NCI-H2107 (cell line): ENCODE data around the gene DBP.
"Not testable (repeated sequence)": the region's sequence is repeated elsewhere in the genome, so short reads cannot be mapped to it uniquely, and the experiment has no call there.

Source experiments
- DNase-seq: peaks from one replicate; lab custom pipeline; 2025; lab: John Stamatoyannopoulos, UW

Gene DBP

DNA sequence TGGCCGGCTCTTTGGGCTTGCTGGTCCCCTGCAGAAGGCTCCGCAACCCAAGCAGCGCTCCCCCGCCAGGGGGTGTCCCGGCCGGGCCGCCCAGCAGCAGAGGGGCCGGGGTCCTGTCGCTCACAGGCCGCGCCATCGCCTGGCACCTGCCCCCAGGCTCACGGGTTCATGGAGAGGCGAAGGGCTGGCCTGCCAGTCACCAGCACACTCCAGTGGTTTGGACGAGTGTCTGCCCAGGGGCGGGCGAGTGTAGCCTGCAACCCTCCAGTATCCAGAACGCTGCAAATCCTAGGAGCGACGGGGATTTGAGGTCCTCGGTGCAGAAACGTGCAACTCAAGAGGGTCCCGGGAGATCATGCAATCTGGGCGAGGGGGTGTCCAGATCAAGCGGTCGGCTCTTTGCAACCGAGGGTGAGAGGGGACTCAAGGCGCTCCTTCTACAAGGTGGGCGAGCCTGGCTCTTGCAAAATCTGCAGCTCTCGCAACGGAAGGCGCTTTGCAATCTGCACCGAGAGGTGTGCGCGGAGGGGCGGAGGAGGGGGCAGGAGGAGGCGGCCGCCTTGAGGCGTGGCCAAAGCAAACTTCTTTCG, at the start of gene DBP:
TSS of gene DBP (minus strand) at position 521 of the 590 bp plus-strand sequence. CDS start at position 136, 385 bp downstream.
- DNase-seq, result no peak

- not testable (repeated sequence) for DNase-seq
These were observed 49.5 kb upstream of the DBP start for GRCh38 chr19:48686637-48687036.

DNA sequence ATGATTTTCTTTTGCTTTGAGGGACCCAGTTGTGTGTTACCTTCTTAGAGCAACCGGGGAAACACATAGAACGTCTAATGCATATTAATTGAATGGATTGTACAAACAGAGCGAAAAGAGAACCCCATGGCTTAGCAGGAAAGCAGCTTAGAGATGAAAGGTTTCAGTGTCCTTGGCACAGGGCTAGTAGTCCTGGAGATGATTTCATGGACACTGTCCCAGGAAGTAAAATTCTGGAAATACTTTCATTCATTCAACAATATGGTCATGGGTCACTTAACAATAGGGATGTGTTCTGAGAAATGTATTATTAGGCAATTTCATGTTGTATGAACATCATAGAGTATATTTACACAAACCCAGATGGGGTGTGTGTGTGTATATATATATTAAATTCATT, 48.9 kb upstream of the DBP start:
- no peak for DNase-seq

DNA sequence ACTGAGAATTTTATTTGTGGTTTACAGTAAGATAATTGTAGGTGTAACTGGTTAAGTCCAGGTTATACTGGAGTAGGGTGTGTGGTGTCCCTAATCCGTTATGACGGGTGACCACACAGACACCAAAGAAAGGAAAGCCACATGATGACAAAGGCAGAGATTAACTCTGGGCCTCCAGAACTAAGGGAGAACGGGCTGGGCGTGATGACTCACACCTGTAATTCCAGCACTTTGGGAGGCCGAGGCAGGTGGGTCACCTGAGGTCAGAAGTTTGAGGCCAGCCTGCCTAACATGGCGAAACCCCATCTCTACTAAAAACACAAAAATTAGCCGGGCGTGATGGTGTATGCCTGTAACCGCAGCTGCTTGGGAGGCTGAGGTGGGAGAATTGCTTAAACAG, 48.4 kb upstream of the DBP start:
- no peak for DNase-seq

DNA sequence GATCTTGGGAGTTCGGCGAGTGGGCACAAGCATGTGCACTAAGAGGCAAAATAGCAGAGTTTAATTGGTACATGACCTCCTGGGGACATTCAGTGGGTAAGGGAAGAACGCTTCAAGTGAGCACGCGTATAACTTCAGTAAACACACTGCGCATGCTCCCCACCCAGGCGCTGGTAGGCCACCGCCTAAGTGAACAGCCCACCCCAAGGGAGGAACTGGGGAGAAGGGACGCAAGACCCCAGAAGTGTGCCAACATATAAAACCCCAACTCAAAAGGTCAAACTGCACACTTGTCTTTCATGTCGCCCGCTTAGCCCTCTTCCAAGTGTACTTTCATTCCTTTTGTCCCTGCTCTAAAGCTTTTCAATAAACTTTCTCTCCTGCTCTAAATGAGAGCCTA, 46.2 kb upstream of the DBP start:
- DNase-seq, result no peak

DNA sequence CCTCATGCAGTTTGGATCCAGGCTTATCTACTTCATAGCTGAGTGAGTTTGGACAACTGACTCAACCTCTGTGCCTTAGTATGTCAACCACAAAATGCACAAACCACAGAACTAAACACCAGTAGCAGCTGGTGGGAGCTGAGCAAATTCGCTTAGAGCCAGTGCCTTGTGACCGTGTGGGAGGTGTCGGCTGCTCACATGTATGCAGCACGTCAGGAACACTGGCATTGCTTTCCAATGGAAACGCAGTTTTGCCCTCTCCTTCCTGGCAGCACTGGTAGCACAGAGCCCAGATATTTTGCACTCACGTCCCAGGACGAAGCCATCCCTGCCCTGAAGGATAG, 43.9 kb upstream of the DBP start:
- DNase-seq, result peak; percentile 75

- no peak for DNase-seq
These were observed 43.4 kb upstream of the DBP start for GRCh38 chr19:48680436-48681126.

DNA sequence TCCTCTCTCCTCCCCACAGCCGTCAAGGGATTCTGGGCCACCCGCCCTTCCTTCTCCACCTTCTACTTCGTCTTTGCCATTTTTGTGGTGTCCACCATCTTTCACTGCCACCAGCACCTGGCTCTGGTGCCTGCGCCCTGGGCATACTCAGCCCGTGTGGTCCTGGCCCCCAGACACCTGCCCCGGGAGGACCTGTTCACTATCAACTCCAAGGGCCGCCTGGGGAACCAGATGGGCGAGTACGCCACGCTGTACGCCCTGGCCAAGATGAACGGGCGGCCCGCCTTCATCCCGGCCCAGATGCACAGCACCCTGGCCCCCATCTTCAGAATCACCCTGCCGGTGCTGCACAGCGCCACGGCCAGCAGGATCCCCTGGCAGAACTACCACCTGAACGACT, 42.8 kb upstream of the DBP start:
- not testable (repeated sequence) for DNase-seq

DNA sequence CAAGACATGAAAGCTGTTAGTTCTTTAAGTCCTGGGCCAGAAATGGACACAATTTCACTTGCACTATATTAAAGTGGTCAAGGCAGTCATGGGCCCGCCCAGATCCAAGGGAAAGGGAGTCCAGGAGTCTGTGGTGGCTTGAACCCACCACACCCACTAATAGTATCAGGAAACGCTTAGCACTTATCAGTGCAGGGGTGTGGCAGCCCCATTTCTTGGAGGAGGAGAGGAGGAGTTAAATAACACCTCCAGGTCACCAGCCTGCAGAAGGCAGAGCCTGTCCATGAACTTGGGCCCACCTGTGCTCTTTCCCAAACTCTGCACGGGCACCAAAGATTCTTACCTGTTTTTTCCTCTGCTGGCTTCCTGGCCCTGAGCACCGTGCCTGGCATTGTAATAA, 41.0 kb upstream of the DBP start:
- DNase-seq, result no peak

- DNase-seq, result no peak
These were observed 39.7 kb upstream of the DBP start for GRCh38 chr19:48676887-48677286.

DNA sequence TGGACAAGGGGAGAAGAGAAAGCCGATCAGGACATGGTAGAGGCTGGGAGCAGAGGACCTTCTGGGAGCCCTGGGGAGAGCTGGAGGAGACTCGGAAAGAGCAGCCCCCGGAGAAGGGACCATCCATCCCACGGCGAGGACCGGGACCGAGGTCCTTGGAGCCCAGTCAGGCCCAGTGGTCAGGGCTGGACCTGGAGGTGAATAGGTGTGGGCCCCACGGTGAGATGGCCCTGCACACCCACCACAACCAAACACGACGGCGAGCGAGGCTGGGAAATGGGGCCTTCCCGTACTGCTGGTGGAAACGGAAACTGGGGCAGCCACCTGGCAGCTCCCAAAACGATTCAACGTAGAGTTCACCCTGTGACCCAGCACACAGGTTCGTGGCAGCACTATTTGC, 39.3 kb upstream of the DBP start:
- no peak for DNase-seq

- DNase-seq, result peak; percentile 61
These were observed 38.0 kb upstream of the DBP start for GRCh38 chr19:48674921-48675824.

DNA sequence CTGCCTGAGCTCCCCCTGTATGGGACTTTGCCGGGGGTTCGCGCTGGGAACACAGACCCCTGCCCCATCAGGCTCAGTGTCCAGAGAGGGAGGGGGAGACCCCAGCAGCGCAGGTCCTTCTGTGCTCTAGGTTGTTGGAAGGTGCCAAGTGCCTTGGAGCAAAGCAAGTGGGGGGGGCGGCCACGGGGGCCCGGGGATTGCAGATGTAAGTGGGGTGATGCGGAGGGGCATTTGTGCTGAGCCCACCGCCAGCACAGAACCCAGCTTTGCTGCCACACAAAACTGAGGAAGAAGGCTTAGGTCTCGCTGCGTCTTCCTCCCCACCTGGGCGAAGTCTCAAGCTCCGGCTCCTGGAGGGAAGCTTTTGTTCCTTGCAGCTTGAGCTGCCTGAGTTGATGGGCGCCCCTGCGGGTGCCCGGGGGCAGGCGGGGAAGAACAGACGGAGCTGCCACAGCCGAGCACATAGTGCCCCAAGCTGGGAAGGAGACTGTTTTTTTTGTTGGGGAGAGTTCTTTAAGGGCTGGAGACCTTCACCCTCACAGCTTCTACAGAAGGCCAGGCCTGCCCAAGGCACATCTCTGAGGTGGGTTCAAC, 37.1 kb upstream of the DBP start:
- DNase-seq, result no peak

DNA sequence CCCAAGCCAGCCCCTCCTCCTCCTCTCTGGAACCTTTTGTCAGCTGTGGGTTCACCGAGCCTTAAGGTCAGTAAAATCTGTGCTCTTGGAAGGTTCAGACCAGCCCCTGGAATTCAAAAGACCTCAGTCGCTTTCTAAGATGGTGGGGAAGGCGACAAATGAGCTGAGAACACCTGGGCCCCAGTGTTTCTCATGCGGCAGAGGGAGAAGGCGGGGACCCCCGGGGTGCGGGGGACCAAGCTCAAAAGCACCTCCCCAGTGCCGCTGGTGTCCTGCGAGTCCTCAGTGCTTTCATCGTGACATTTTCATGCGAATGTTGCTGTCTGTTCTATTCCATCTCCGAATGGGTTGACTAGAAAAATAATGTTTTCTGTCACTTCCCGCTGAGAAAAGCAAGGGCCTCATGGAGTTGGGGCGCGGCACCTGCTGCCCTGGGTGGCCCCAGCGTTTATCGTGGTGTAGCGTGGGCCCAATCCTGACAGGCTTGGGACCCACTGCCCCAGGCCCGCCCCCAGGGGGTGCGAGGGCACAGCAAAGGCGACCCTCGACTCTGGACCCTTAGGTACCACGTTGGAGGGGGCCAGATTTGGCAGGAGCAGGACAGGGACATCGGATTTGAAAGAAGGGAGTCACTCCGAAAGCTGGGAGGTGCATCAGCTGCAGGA, 36.4 kb upstream of the DBP start:
- DNase-seq, result no peak

DNA sequence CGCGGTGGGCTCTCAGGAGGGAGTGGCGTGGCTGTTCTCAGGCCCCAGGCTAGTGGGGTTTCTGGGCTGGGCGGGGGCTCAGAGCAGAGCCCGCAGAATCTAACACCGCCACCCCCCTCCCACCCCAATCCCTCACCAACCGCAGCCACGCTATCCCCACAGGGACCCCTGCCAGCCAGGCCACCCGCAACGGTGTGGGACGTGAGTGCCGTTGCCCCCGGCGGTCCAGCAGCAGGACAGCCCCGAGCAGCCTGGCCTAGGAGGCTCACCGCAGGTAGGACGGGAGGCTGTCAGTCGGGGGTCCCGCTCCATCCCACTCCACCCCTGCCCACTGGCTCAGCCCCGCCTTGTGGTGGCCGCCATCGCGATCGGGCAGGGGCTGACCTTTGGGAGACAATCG, 35.8 kb upstream of the DBP start, which contains the start of gene NTN5:
TSS of gene NTN5 (minus strand) at position 24 of the 400 bp plus-strand sequence. CDS start 2,031 bp downstream, outside the sequence.
- no peak for DNase-seq

DNA sequence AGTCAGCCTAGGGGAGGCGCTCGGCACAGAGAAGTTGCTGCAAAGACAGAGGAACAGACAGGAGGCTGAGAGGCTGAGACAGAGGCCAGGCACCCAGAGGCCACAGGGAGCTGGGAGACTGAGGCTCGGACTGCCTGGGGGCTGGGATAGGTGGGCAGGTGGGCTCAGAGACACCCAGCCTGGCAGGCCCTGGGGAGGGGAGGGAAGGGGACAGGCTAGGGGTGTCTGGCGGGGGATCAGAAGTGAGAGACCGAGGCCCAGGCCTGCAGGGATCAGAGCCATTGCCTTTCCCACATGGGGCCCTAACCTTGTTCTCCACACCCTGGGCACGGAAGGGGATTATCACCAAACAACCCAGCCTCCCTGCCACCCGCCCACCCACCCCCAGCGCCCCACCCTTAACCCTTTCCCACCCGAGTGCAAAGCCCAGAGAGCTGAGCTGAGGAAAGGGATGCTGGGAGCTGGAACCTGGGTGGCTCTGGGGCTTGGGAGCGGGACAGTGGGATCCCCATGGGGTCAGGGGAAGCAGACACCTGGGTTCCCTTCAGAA, 34.3 kb upstream of the DBP start:
- DNase-seq, result no peak

DNA sequence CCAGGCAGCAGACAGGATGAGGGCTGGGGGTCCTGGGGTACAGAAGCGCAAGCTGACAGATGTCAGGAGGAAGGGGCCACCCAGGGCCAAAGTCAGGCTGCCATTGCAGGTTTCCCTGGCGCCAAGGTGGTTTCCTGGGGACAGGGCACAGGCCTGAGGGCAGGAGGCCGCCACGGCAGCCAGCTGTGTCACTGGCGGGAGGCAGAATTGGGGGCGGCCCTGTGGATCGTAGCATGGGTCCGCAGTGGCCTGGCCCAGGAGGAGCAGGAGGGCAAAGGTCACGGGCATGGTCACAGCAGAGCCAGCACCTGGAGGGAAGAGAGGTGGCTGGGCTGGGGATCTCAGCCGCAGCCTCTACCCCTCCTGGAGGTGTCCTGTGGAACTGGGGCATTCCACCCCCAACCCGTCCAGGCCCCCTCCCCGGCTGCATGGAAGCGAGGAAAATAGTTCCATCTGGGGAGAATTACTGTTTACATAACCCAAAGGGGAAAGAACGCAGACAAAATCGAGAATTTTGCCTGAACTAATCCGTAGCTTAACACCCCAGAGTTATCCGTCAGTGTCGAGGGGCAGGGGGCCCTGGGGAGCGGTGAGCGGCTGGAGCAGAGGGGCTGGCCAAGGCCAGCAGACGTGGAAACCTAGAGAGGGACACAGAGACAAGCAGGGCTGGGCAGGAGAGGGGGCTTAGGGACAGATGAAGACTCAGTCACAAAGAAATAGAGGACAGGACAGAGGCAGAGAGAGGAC, 33.7 kb upstream of the DBP start:
- DNase-seq, result no peak

DNA sequence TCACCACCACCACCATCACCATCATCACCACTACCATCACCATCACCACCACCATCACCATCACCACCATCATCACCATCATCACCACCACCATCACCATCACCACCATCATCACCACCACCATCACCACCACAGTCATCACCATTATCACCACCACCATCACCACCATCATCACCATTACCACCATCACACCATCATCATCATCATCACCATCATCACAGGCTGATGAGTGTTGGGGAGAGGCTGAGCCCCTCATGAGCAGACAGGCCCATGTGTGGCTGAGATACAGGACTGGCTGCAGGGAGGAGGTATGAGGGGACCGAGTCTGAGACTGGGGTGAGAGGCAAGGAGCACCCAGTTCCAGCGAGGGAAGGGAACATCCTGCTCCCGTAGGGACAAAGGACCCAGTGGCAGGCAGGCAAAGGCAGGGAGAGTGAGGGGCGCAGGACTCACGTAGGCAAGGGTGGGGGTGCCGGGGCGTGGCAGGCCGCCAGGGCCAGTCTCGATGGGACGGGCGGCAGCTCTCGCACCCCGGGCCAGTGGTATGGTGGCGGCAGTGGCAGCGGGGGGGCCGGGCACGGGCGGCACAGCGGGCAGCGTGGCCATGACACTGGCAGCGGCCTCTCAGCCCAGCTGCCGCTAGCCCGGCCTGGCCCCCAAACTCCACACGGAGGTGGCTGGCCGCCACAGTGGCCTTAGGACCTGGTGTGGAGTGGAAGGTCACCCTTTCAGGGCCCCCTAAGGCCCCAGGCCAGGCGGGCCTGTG, 32.9 kb upstream of the DBP start:
- no peak for DNase-seq

GRCh38 chr19:48668761-48669160, 31.6 kb upstream of the DBP start:
- no peak for DNase-seq

GRCh38 chr19:48668332-48668731, 31.2 kb upstream of the DBP start:
- no peak for DNase-seq
